Smooth muscle cell (in vitro differentiated cells): Measurements from ENCODE around the gene PHTF2. TPM values are rescaled to one million over a fixed set of nuclear protein-coding genes. Genes with fewer than 3 reads are reported as not detected.
A peak's percentile ranks its signal among the peaks of the same experiment; 100 is the strongest.

Source experiments
- DNase-seq: peaks from one replicate; lab custom pipeline; 2025; ENCODE audit not compliant: unreplicated experiment; lab: John Stamatoyannopoulos, UW
- H2AFZ ChIP-seq: fragments of 200-600 bp; sonication (generic); 2 replicates; pipeline ENCODE4 v1.6.0; 2016; ENCODE audit warnings: antibody characterized with exemption, low read depth, mild to moderate bottlenecking
- H3F3A ChIP-seq: fragments of 200-600 bp; sonication (generic); 2 replicates; pipeline ENCODE4 v1.6.0; 2017; ENCODE audit warnings: antibody characterized with exemption, low read depth
- H3K27ac ChIP-seq: fragments of 200-600 bp; sonication (generic); 2 replicates; pipeline ENCODE4 v1.5.1; 2016; ENCODE audit warnings: low read depth, mild to moderate bottlenecking
- H3K27me3 ChIP-seq: fragments of 200-600 bp; sonication (generic); 2 replicates; pipeline ENCODE4 v1.6.1; 2016; ENCODE audit warnings: low read depth, mild to moderate bottlenecking
- H3K36me3 ChIP-seq: fragments of 200-600 bp; sonication (generic); 2 replicates; pipeline ENCODE4 v1.5.1; 2016; ENCODE audit warnings: low read depth
- H3K4me1 ChIP-seq: fragments of 200-600 bp; sonication (generic); 2 replicates; pipeline ENCODE4 v1.5.1; 2016; ENCODE audit warnings: low read depth
- H3K4me2 ChIP-seq: fragments of 200-600 bp; sonication (generic); 2 replicates; pipeline ENCODE4 v1.6.0; 2016; ENCODE audit warnings: mild to moderate bottlenecking
- H3K4me3 ChIP-seq: fragments of 200-600 bp; sonication (generic); 2 replicates; pipeline ENCODE4 v1.5.1; 2016; ENCODE audit warnings: mild to moderate bottlenecking
- H3K79me2 ChIP-seq: fragments of 200-600 bp; sonication (generic); 2 replicates; pipeline ENCODE4 v1.6.0; 2016; ENCODE audit warnings: low read depth, mild to moderate bottlenecking
- H3K9ac ChIP-seq: fragments of 200-600 bp; sonication (generic); 2 replicates; pipeline ENCODE4 v1.6.0; 2016; ENCODE audit warnings: low read depth
- H3K9me3 ChIP-seq: fragments of 200-600 bp; sonication (generic); replicated peaks from 2 replicates; pipeline ENCODE4 v1.5.1; 2016; ENCODE audit warnings: low read depth
- H4K20me1 ChIP-seq: fragments of 200-600 bp; sonication (generic); 2 replicates; pipeline ENCODE4 v1.6.0; 2016; ENCODE audit warnings: low read depth
- CTCF ChIP-seq: fragments of 200-600 bp; sonication (generic); IDR thresholded peaks from 2 replicates; pipeline ENCODE4 v1.5.1; 2017; ENCODE audit warnings: borderline replicate concordance, mild to moderate bottlenecking, antibody characterized with exemption; ENCODE audit not compliant: insufficient read depth, poor library complexity, severe bottlenecking
- WGBS: methylation state at CpG from one replicate; pipeline ENCODE4 v1.1.7; 2016; ENCODE audit warnings: low lambda C conversion rate; 5-methylcytosine and 5-hydroxymethylcytosine counted together
- polyA plus RNA-seq: library from polyadenylated mRNA; unstranded; fragments of >200 nt; fragmentation: Nextera tagmentation; extraction: Ambion mirVana; gene quantifications from 2 replicates; pipeline ENCODE4 v1.2.1, GENCODE V29; 2016
- total RNA-seq: library from RNA; depleted of rRNA; stranded (reverse); fragments of >200 nt; gene quantifications from 2 replicates; pipeline ENCODE4 v1.2.3, GENCODE V29; 2014

Gene PHTF2
- total and polyA plus RNA-seq, 2 experiments from 2014 or later: 66.6 to 100 TPM

DNA sequence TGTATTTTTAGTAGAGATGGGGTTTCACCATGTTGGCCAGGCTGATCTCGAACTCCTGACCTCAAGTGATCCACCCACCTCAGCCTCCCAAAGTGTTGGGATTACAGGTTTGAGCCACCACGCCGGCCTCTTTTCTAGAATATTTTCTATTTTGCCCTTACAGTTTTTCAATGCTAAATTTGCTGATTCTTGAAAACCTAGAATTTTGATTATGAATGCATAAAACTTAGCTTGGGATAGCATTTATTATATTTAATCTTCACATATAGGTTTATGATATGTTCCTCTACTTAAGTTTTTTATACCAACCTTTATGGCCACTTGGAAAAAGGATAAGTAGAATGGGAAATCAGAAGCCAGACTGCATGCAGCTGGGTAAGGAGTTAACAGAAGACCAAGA, 2.5 kb upstream of the PHTF2 start:
- Histone ChIP-seq H3K4me2 (no peak overlapping the region), H3K9me3 (no peaks in the 10 kb centered on the region), H2AFZ (no peak overlapping the region), H4K20me1 (peaks cover under 1% of the 10 kb centered on the region), H3K9ac (no peak overlapping the region), H3K36me3 (no peaks in the 10 kb centered on the region), H3K4me1 (peaks cover 21% of the 10 kb centered on the region), H3K79me2 (peaks cover 62% of the 10 kb centered on the region), H3K27me3 (no peaks in the 10 kb centered on the region), H3K4me3 (no peak overlapping the region), H3K27ac (no peak overlapping the region), H3F3A (peaks cover 4% of the 10 kb centered on the region)
- 96% methylated on average over 3 of the region's 3 CpGs for WGBS
- no peak for TF ChIP-seq CTCF
- DNase-seq: no peak

DNA sequence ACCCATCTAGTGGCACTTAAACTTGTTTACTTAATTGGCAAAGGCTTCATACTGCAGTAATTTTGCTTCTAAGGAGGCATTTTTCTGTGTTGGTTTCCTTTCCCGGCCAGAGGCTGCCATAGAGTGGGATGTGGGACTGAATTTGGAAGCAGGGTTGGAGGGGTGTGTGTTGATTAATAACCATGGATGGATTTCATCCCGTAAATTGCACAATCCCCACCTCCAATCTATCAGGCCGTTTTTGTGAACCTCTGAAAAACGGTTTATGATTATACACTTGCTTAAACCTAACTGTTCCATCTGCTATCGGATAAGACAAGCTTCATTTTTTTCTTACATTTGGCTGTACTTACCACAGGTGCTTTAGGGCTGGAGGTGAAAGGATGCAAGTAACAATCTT, 1.6 kb upstream of the PHTF2 start:
- H3K4me3 ChIP-seq: peak overlapping the region; percentile 93
- peaks cover 70% of the 10 kb centered on the region for H3K79me2 ChIP-seq
- H4K20me1 ChIP-seq: peaks cover 3% of the 10 kb centered on the region
- H3K9ac ChIP-seq: no peak overlapping the region
- H3K27me3 ChIP-seq: no peaks in the 10 kb centered on the region
- DNase-seq: no peak
- H3F3A ChIP-seq: peaks cover 4% of the 10 kb centered on the region
- no peaks in the 10 kb centered on the region for H3K36me3 ChIP-seq
- WGBS: 80% methylated on average over 5 of the region's 5 CpGs
- H3K9me3 ChIP-seq: no peaks in the 10 kb centered on the region
- no peak for TF ChIP-seq CTCF
- H3K27ac ChIP-seq: no peak overlapping the region
- peaks cover 21% of the 10 kb centered on the region for H3K4me1 ChIP-seq
- H2AFZ ChIP-seq: no peak overlapping the region
- peak overlapping the region; percentile 89 for H3K4me2 ChIP-seq

GRCh38 chr7:77797734-77798393, 709 bp upstream of the PHTF2 start:
- H3F3A ChIP-seq: peaks cover 4% of the 10 kb centered on the region

More at GRCh38 chr7:77797734-77798393, 709 bp upstream of the PHTF2 start:
- Histone ChIP-seq H3K4me2 (peak overlapping the region; percentile 89), H2AFZ (peak overlapping the region; percentile 85), H3K4me3 (peak overlapping the region; percentile 93), H3K9me3 (no peaks in the 10 kb centered on the region), H3K27ac (peak overlapping the region; percentile 73), H3K27me3 (no peaks in the 10 kb centered on the region), H3K36me3 (no peaks in the 10 kb centered on the region), H3K4me1 (peaks cover 21% of the 10 kb centered on the region), H3K9ac (peak overlapping the region; percentile 77), H4K20me1 (peaks cover 3% of the 10 kb centered on the region), H3K79me2 (peaks cover 78% of the 10 kb centered on the region)
- under 1% methylated on average over 35 of the region's 35 CpGs for WGBS
- peak; percentile 46 for DNase-seq
- no peak for TF ChIP-seq CTCF
